HEK293 (cell line): Measurements from ENCODE around the gene CTNNBL1.
A peak's percentile ranks its signal among the peaks of the same experiment; 100 is the strongest.

Source experiments
- CTCF ChIA-PET: fragments of 350-600 bp; formaldehyde crosslinking; extraction: SDS; loops from one replicate; lab custom pipeline; 2021; ENCODE audit warnings: antibody characterized with exemption; lab: Yijun Ruan, JAX
- POLR2A ChIA-PET: fragments of 300-600 bp; formaldehyde crosslinking; extraction: SDS; loops from one replicate; lab custom pipeline; 2020; ENCODE audit warnings: antibody characterized with exemption, inconsistent platforms; lab: Yijun Ruan, JAX
- H3K27ac ChIP-seq: fragments of 200-500 bp; sonication (Bioruptor generic); 2 replicates; pipeline ENCODE4 v1.5.1; 2014; ENCODE audit warnings: low read depth, low read length, control low read depth, inconsistent platforms; ENCODE audit errors: extremely low read depth
- H3K36me3 ChIP-seq, 2 experiments: fragments of 200-500 bp in 1 of 2; sonication (Bioruptor generic) in 1 of 2; 1 replicate in 1 of 2; 2 replicates in 1 of 2; pipeline ENCODE4 v1.5.1; 2014 to 2017; ENCODE audit warnings: inconsistent platforms in 2 of 2, low read length in 2 of 2; ENCODE audit not compliant: control insufficient read depth in 2 of 2, insufficient read depth in 1 of 2
- H3K4me1 ChIP-seq: fragments of 200-500 bp; sonication (Bioruptor generic); 2 replicates; pipeline ENCODE4 v1.5.1; 2014; ENCODE audit warnings: mild to moderate bottlenecking, low read length, inconsistent platforms; ENCODE audit not compliant: control insufficient read depth, insufficient read depth
- H3K4me3 ChIP-seq: 2 replicates; pipeline ENCODE4 v1.5.1; 2011; ENCODE audit warnings: low read depth, mild to moderate bottlenecking, control low read depth, low read length, moderate library complexity
- H3K9me3 ChIP-seq: fragments of 200-500 bp; sonication (Bioruptor generic); 2 replicates; pipeline ENCODE4 v1.5.1; 2014; ENCODE audit warnings: low read depth, low read length, inconsistent platforms; ENCODE audit not compliant: control insufficient read depth, insufficient read depth
- ELK4 ChIP-seq: IDR thresholded peaks from 2 replicates; pipeline ENCODE4 v1.6.1; 2011; ENCODE audit warnings: mild to moderate bottlenecking, low read depth, low read length, borderline replicate concordance
- HOXC10 ChIP-seq: sonication (generic); formaldehyde crosslinking; IDR thresholded peaks from 2 replicates; pipeline ENCODE4 v1.8.1; 2023; ENCODE audit warnings: mild to moderate bottlenecking, missing genetic modification reagents
- RBAK ChIP-seq: fragments of 450-650 bp; formaldehyde crosslinking; IDR thresholded peaks from 2 replicates; pipeline ENCODE4 v1.5.1; 2016; ENCODE audit warnings: missing biosample characterization, missing genetic modification characterization
- SP7 ChIP-seq: fragments of 450-650 bp; formaldehyde crosslinking; IDR thresholded peaks from 2 replicates; pipeline ENCODE4 v1.5.1; 2016; ENCODE audit warnings: missing biosample characterization, missing genetic modification characterization
- ZNF10 ChIP-seq: fragments of 450-650 bp; formaldehyde crosslinking; IDR thresholded peaks from 2 replicates; pipeline ENCODE4 v1.5.1; 2017; ENCODE audit warnings: missing biosample characterization, missing genetic modification characterization
- ZNF114 ChIP-seq: fragments of 450-650 bp; formaldehyde crosslinking; IDR thresholded peaks from 2 replicates; pipeline ENCODE4 v1.5.0; 2017; ENCODE audit warnings: missing biosample characterization, missing genetic modification characterization
- ZNF157 ChIP-seq: fragments of 450-650 bp; formaldehyde crosslinking; IDR thresholded peaks from 2 replicates; pipeline ENCODE4 v1.5.1; 2016; ENCODE audit warnings: missing biosample characterization, missing genetic modification characterization
- ZNF184 ChIP-seq: fragments of 450-650 bp; IDR thresholded peaks from 2 replicates; pipeline ENCODE4 v1.5.1; 2018; ENCODE audit warnings: missing biosample characterization, mild to moderate bottlenecking, missing genetic modification characterization
- ZNF211 ChIP-seq: fragments of 450-650 bp; formaldehyde crosslinking; IDR thresholded peaks from 2 replicates; pipeline ENCODE4 v1.5.1; 2016; ENCODE audit warnings: low read depth, missing biosample characterization, missing genetic modification characterization
- ZNF214 ChIP-seq: fragments of 450-650 bp; formaldehyde crosslinking; IDR thresholded peaks from 2 replicates; pipeline ENCODE4 v1.5.1; 2017; ENCODE audit warnings: missing biosample characterization, mild to moderate bottlenecking, missing genetic modification characterization, borderline replicate concordance
- ZNF350 ChIP-seq: fragments of 450-650 bp; formaldehyde crosslinking; IDR thresholded peaks from 2 replicates; pipeline ENCODE4 v1.5.0; 2017; ENCODE audit warnings: missing biosample characterization, mild to moderate bottlenecking, missing genetic modification characterization
- ZNF510 ChIP-seq: fragments of 450-650 bp; formaldehyde crosslinking; IDR thresholded peaks from 2 replicates; pipeline ENCODE4 v1.5.1; 2018; ENCODE audit warnings: mild to moderate bottlenecking, missing genetic modification characterization, missing biosample characterization; ENCODE audit not compliant: insufficient replicate concordance
- ZNF530 ChIP-seq: fragments of 450-650 bp; formaldehyde crosslinking; IDR thresholded peaks from 2 replicates; pipeline ENCODE4 v1.5.1; 2016; ENCODE audit warnings: low read depth, missing biosample characterization, missing genetic modification characterization
- ZNF600 ChIP-seq: fragments of 450-650 bp; formaldehyde crosslinking; IDR thresholded peaks from 2 replicates; pipeline ENCODE4 v1.5.1; 2016; ENCODE audit warnings: missing biosample characterization, missing genetic modification characterization
- ZNF677 ChIP-seq: fragments of 450-650 bp; IDR thresholded peaks from 2 replicates; pipeline ENCODE4 v1.5.0; 2018; ENCODE audit warnings: missing biosample characterization, mild to moderate bottlenecking, missing genetic modification characterization, moderate library complexity
- ZNF747 ChIP-seq: fragments of 450-650 bp; formaldehyde crosslinking; IDR thresholded peaks from 2 replicates; pipeline ENCODE4 v1.5.1; 2016; ENCODE audit warnings: missing biosample characterization, missing genetic modification characterization
- ZNF76 ChIP-seq: fragments of 450-650 bp; formaldehyde crosslinking; IDR thresholded peaks from 2 replicates; pipeline ENCODE4; 2016; ENCODE audit warnings: low read depth, missing biosample characterization, missing genetic modification characterization, borderline replicate concordance
- ZNF792 ChIP-seq: fragments of 450-650 bp; formaldehyde crosslinking; IDR thresholded peaks from 2 replicates; pipeline ENCODE4 v1.5.1; 2016; ENCODE audit warnings: missing biosample characterization, missing genetic modification characterization
- TF ChIP-seq, protein P1 (sequence below): fragments of 450-650 bp; formaldehyde crosslinking; IDR thresholded peaks from 2 replicates; pipeline ENCODE4; 2016; ENCODE audit warnings: missing biosample characterization, missing genetic modification characterization
- TF ChIP-seq, protein P2 (sequence below): fragments of 450-650 bp; formaldehyde crosslinking; IDR thresholded peaks from 2 replicates; pipeline ENCODE4 v1.5.1; 2016; ENCODE audit warnings: missing biosample characterization, missing genetic modification characterization
- TF ChIP-seq, protein P3 (sequence below): fragments of 450-650 bp; IDR thresholded peaks from 2 replicates; pipeline ENCODE4 v1.5.1; 2018; ENCODE audit warnings: missing biosample characterization, missing genetic modification characterization

The CTNNBL1 gene

DNA sequence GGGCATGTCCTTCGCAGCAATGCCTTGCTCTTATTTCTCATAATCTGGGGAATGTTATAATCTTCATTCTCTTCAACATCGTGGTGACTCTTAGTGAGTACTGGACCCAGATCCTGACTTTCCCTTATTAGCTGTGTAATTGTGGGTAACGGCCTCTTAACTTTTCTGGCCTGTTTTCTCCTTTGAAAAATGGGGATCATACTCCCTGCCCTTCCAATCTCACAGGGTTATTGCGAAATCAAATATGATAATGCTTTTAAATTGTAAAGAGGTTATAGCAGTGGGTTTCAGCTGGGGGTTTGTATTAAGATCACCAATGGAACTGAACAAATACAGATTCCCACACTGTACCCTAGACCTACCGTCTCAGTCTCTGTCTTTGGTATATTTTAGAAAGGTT is 77.1 kb downstream of the CTNNBL1 start:
- TF ChIP-seq ZNF10 (tag by site-specific recombination) (no peak), ZNF677 (tag by site-specific recombination) (no peak), ZNF510 (tag by site-specific recombination) (no peak), ZNF114 (tag by site-specific recombination) (no peak), ZNF157 (no peak), ZNF600 (tag by site-specific recombination) (no peak), ZNF184 (tag by site-specific recombination) (no peak), ZNF747 (tag by site-specific recombination) (no peak), RBAK (tag by site-specific recombination) (no peak), HOXC10 (CRISPR knock-in tag) (no peak), ZNF211 (tag by site-specific recombination) (no peak), ZNF530 (tag by site-specific recombination) (no peak)
- TF ChIP-seq, protein P1, sequence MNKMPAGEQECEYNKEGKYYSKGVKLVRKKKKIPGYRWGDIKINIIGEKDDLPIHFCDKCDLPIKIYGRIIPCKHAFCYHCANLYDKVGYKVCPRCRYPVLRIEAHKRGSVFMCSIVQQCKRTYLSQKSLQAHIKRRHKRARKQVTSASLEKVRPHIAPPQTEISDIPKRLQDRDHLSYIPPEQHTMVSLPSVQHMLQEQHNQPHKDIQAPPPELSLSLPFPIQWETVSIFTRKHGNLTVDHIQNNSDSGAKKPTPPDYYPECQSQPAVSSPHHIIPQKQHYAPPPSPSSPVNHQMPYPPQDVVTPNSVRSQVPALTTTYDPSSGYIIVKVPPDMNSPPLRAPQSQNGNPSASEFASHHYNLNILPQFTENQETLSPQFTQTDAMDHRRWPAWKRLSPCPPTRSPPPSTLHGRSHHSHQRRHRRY (tag by site-specific recombination) = no peak
- TF ChIP-seq, all 188 proteins: peak for 0
- no peaks in the 10 kb centered on the region for H3K9me3 ChIP-seq
- H3K27ac ChIP-seq = no peak overlapping the region
- no peaks in the 10 kb centered on the region for H3K4me1 ChIP-seq
- ChIA-PET CTCF (no interaction called here), POLR2A (no interaction called here)
- peaks cover 0 to 22% of the 10 kb centered on the region in 2 experiments; a peak in 1 of 3 replicates for H3K36me3 ChIP-seq
- no peak overlapping the region for H3K4me3 ChIP-seq

DNA sequence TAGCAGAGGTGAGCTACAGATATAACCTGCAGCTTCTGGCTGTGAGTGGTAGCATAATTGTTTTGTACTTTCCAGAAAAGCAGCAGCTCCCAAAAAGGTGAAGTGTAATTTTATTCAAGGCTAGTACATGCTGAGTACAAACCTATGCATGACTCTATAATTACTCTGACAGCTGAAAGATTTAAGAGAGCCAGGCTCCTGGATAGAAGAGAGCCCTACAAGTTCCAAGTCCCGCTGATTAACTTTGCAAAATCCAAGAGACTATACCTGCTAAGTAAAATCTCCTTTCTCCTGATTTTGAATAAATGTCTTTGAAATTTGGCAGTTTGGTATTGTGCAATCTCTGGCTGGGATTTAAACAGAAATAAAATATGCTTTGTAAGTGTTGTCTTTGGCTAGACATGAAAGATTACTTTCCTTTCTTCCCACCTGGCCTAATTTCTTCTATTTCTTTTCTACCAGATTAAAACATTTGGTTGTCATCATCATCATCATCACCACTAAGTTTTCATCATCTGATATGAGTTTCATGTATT is 79.5 kb downstream of the CTNNBL1 start:
- CTCF ChIA-PET = interaction anchor here (0.6 kb wide), 1 partner anchor 155 kb away, joined by 3 read pairs; no protein-coding TSS in a partner anchor

DNA sequence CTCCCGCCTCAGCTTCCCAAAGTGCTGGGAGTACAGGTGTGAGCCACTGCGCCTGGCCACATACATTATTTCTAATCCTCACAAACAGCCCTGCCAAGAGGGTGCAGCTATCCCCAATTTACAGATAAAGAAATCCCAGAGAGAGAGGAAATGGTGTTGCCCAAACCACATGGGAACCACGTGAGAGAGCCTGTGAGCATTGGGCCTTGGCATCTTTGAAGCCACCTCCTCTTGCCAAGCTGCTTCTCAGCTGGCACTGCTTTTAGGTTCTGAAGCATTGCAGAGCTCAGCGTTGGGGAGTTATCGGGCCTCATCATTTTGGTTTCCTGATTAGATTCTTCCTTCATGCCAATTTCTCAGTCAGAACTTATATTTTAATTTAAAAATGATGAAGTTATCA is 80.3 kb downstream of the CTNNBL1 start:
- Histone ChIP-seq H3K9me3 (no peaks in the 10 kb centered on the region), H3K27ac (no peak overlapping the region), H3K36me3 (peaks cover 0 to 16% of the 10 kb centered on the region in 2 experiments; a peak in 1 of 3 replicates), H3K4me1 (no peaks in the 10 kb centered on the region)
- POLR2A ChIA-PET = no interaction called here
- TF ChIP-seq, protein P2, sequence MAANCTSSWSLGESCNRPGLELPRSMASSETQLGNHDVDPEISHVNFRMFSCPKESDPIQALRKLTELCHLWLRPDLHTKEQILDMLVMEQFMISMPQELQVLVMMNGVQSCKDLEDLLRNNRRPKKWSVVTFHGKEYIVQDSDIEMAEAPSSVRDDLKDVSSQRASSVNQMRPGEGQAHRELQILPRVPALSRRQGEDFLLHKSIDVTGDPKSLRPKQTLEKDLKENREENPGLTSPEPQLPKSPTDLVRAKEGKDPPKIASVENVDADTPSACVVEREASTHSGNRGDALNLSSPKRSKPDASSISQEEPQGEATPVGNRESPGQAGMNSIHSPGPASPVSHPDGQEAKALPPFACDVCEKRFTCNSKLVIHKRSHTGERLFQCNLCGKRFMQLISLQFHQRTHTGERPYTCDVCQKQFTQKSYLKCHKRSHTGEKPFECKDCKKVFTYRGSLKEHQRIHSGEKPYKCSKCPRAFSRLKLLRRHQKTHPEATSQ (tag by site-specific recombination) = no peak
- TF ChIP-seq ZNF792 (tag by site-specific recombination) = no peak
- no peak for TF ChIP-seq ZNF350 (tag by site-specific recombination)
- no peak for TF ChIP-seq ZNF76
- no peak for TF ChIP-seq ELK4
- TF ChIP-seq ZNF214 = no peak
- TF ChIP-seq, all 188 proteins: peak for 0
- no peak overlapping the region for H3K4me3 ChIP-seq
- CTCF ChIA-PET = interaction anchor here (0.6 kb wide), 1 partner anchor 525 kb away, joined by 4 read pairs; no protein-coding TSS in a partner anchor

More for the DNA sequence above, 79.5 kb downstream of the CTNNBL1 start:
- no peak overlapping the region for H3K27ac ChIP-seq
- H3K4me1 ChIP-seq = no peaks in the 10 kb centered on the region
- no peak overlapping the region for H3K4me3 ChIP-seq
- peaks cover 0 to 14% of the 10 kb centered on the region in 2 experiments; a peak in 1 of 3 replicates for H3K36me3 ChIP-seq
- TF ChIP-seq, protein P3, sequence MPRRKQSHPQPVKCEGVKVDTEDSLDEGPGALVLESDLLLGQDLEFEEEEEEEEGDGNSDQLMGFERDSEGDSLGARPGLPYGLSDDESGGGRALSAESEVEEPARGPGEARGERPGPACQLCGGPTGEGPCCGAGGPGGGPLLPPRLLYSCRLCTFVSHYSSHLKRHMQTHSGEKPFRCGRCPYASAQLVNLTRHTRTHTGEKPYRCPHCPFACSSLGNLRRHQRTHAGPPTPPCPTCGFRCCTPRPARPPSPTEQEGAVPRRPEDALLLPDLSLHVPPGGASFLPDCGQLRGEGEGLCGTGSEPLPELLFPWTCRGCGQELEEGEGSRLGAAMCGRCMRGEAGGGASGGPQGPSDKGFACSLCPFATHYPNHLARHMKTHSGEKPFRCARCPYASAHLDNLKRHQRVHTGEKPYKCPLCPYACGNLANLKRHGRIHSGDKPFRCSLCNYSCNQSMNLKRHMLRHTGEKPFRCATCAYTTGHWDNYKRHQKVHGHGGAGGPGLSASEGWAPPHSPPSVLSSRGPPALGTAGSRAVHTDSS (tag by site-specific recombination) = 0 out of 2 replicates have a peak, but pooled peaks have one; percentile 35
- TF ChIP-seq, protein P1 (tag by site-specific recombination) = no peak
- TF ChIP-seq SP7 (tag by site-specific recombination) = 0 out of 2 replicates have a peak, but pooled peaks have one; percentile 30
- POLR2A ChIA-PET = interaction anchor here (0.5 kb wide), 1 partner anchor 107 kb away, joined by 4 read pairs; no protein-coding TSS in a partner anchor
- H3K9me3 ChIP-seq = no peaks in the 10 kb centered on the region
